Stimulated activated CD8-positive, alpha-beta memory T cell treated with anti-CD3 and anti-CD28 coated beads, Interleukin-4, amount 100 ng/mL, for 48 hours (primary cell): ENCODE data around the gene IGFBP4.

ENCODE experiments used
- DNase-seq: peaks from one replicate; pipeline ENCODE4 v3.0.0-alpha.2; 2020

Gene IGFBP4

GRCh38 chr17:40493697-40494096, 50.4 kb downstream of the IGFBP4 start:
- DNase-seq: no peak

- no peak for DNase-seq
Measured at GRCh38 chr17:40495140-40495539, 51.9 kb downstream of the IGFBP4 start.

GRCh38 chr17:40496170-40496569, 52.9 kb downstream of the IGFBP4 start:
- no peak for DNase-seq

GRCh38 chr17:40496634-40497420, 53.6 kb downstream of the IGFBP4 start:
- DNase-seq: no peak

GRCh38 chr17:40497695-40498094, 54.4 kb downstream of the IGFBP4 start:
- DNase-seq: no peak

- no peak for DNase-seq
Measured at GRCh38 chr17:40498281-40499084, 55.2 kb downstream of the IGFBP4 start.

- no peak for DNase-seq
Measured at GRCh38 chr17:40499551-40500189, 56.4 kb downstream of the IGFBP4 start.

GRCh38 chr17:40500190-40500589, 56.9 kb downstream of the IGFBP4 start:
- DNase-seq: no peak

GRCh38 chr17:40500709-40501108, 57.5 kb downstream of the IGFBP4 start:
- no peak for DNase-seq

- DNase-seq: no peak
Measured at GRCh38 chr17:40501499-40501911, 58.3 kb downstream of the IGFBP4 start, which contains the start of gene TNS4. TSS of gene TNS4 (minus strand) at chr17:40501623. CDS start at chr17:40496425, 5,198 bp downstream.

GRCh38 chr17:40502716-40503115, 59.5 kb downstream of the IGFBP4 start:
- DNase-seq: no peak

GRCh38 chr17:40503154-40503553, 59.9 kb downstream of the IGFBP4 start:
- DNase-seq: no peak

GRCh38 chr17:40506786-40507185, 63.5 kb downstream of the IGFBP4 start:
- DNase-seq: no peak
